HEK293 (cell line): Measurements from ENCODE around the gene CAMK1G.

Experiments used
- EGR2 ChIP-seq: fragments of 450-650 bp; formaldehyde crosslinking; IDR thresholded peaks from 2 replicates; pipeline ENCODE4 v1.5.1; 2016; ENCODE audit warnings: low read depth, missing biosample characterization, missing genetic modification characterization
- KLF16 ChIP-seq: fragments of 450-650 bp; formaldehyde crosslinking; IDR thresholded peaks from 2 replicates; pipeline ENCODE4 v1.5.1; 2017; ENCODE audit warnings: missing biosample characterization, missing genetic modification characterization
- MYNN ChIP-seq: fragments of 450-650 bp; formaldehyde crosslinking; IDR thresholded peaks from 2 replicates; pipeline ENCODE4 v1.5.1; 2016; ENCODE audit warnings: missing biosample characterization, missing genetic modification characterization, borderline replicate concordance
- MZF1 ChIP-seq: fragments of 450-650 bp; formaldehyde crosslinking; IDR thresholded peaks from 2 replicates; pipeline ENCODE4 v1.5.1; 2017; ENCODE audit warnings: missing biosample characterization, missing genetic modification characterization, borderline replicate concordance
- REST ChIP-seq: fragments of 450-650 bp; formaldehyde crosslinking; IDR thresholded peaks from 2 replicates; pipeline ENCODE4 v1.5.1; 2016; ENCODE audit warnings: missing biosample characterization, missing genetic modification characterization
- TCF7L2 ChIP-seq: IDR thresholded peaks from 2 replicates; pipeline ENCODE4 v1.6.1; 2011; ENCODE audit warnings: low read depth, mild to moderate bottlenecking, inconsistent platforms, low read length, moderate library complexity, borderline replicate concordance
- WT1 ChIP-seq: fragments of 450-650 bp; formaldehyde crosslinking; IDR thresholded peaks from 2 replicates; pipeline ENCODE4 v1.5.1; 2016; ENCODE audit warnings: missing biosample characterization, missing genetic modification characterization
- YY1 ChIP-seq: fragments of 450-650 bp; formaldehyde crosslinking; IDR thresholded peaks from 2 replicates; pipeline ENCODE4 v1.5.1; 2018; ENCODE audit warnings: missing biosample characterization, missing genetic modification characterization
- ZNF133 ChIP-seq: fragments of 450-650 bp; formaldehyde crosslinking; IDR thresholded peaks from 2 replicates; pipeline ENCODE4 v1.5.1; 2016; ENCODE audit warnings: missing biosample characterization, missing genetic modification characterization
- ZNF16 ChIP-seq: fragments of 450-650 bp; formaldehyde crosslinking; IDR thresholded peaks from 2 replicates; pipeline ENCODE4 v1.5.1; 2016; ENCODE audit warnings: low read depth, missing biosample characterization, missing genetic modification characterization
- ZNF24 ChIP-seq: fragments of 450-650 bp; formaldehyde crosslinking; IDR thresholded peaks from 2 replicates; pipeline ENCODE4 v1.5.1; 2016; ENCODE audit warnings: missing biosample characterization, missing genetic modification characterization
- ZNF792 ChIP-seq: fragments of 450-650 bp; formaldehyde crosslinking; IDR thresholded peaks from 2 replicates; pipeline ENCODE4 v1.5.1; 2016; ENCODE audit warnings: missing biosample characterization, missing genetic modification characterization
- TF ChIP-seq, protein P1 (sequence below): fragments of 450-650 bp; formaldehyde crosslinking; IDR thresholded peaks from 2 replicates; pipeline ENCODE4 v1.5.1; 2016; ENCODE audit warnings: missing biosample characterization, missing genetic modification characterization
- TF ChIP-seq, protein P2 (sequence below): fragments of 450-650 bp; formaldehyde crosslinking; IDR thresholded peaks from 2 replicates; pipeline ENCODE4 v1.5.1; 2016; ENCODE audit warnings: missing biosample characterization, missing genetic modification characterization, low read depth

- TF ChIP-seq KLF16 (tag by site-specific recombination) (no peak), REST (tag by site-specific recombination) (no peak), ZNF133 (tag by site-specific recombination) (no peak), ZNF16 (tag by site-specific recombination) (no peak), ZNF24 (tag by site-specific recombination) (no peak), EGR2 (tag by site-specific recombination) (no peak), TCF7L2 (no peak), ZNF792 (tag by site-specific recombination) (no peak), YY1 (tag by site-specific recombination) (no peak), MZF1 (tag by site-specific recombination) (no peak), MYNN (tag by site-specific recombination) (no peak), WT1 (no peak)
- TF ChIP-seq, protein P1, sequence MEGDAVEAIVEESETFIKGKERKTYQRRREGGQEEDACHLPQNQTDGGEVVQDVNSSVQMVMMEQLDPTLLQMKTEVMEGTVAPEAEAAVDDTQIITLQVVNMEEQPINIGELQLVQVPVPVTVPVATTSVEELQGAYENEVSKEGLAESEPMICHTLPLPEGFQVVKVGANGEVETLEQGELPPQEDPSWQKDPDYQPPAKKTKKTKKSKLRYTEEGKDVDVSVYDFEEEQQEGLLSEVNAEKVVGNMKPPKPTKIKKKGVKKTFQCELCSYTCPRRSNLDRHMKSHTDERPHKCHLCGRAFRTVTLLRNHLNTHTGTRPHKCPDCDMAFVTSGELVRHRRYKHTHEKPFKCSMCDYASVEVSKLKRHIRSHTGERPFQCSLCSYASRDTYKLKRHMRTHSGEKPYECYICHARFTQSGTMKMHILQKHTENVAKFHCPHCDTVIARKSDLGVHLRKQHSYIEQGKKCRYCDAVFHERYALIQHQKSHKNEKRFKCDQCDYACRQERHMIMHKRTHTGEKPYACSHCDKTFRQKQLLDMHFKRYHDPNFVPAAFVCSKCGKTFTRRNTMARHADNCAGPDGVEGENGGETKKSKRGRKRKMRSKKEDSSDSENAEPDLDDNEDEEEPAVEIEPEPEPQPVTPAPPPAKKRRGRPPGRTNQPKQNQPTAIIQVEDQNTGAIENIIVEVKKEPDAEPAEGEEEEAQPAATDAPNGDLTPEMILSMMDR, result no peak
- TF ChIP-seq, protein P2, sequence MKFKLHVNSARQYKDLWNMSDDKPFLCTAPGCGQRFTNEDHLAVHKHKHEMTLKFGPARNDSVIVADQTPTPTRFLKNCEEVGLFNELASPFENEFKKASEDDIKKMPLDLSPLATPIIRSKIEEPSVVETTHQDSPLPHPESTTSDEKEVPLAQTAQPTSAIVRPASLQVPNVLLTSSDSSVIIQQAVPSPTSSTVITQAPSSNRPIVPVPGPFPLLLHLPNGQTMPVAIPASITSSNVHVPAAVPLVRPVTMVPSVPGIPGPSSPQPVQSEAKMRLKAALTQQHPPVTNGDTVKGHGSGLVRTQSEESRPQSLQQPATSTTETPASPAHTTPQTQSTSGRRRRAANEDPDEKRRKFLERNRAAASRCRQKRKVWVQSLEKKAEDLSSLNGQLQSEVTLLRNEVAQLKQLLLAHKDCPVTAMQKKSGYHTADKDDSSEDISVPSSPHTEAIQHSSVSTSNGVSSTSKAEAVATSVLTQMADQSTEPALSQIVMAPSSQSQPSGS, result no peak
Observed at GRCh38 chr1:209587789-209588188, 4.3 kb downstream of the CAMK1G start.
